OCI-LY1 (cell line): ENCODE measurements around the gene PRPF38B.

Experiments
- EZH2 ChIP-seq: fragments of 200-600 bp; sonication (generic), shearing (Covaris generic); IDR thresholded peaks from 2 replicates; pipeline ENCODE4 v1.8.0; 2017; ENCODE audit warnings: borderline replicate concordance, mixed run types, mild to moderate bottlenecking, antibody characterized with exemption, low read length, moderate library complexity, mixed read lengths
- TF ChIP-seq, protein P1 (sequence below): fragments of 200-600 bp; sonication (generic), shearing (Covaris generic); IDR thresholded peaks from 2 replicates; pipeline ENCODE4 v1.5.1; 2017; ENCODE audit warnings: mild to moderate bottlenecking, antibody characterized with exemption, low read length, moderate library complexity, mixed read lengths

DNA sequence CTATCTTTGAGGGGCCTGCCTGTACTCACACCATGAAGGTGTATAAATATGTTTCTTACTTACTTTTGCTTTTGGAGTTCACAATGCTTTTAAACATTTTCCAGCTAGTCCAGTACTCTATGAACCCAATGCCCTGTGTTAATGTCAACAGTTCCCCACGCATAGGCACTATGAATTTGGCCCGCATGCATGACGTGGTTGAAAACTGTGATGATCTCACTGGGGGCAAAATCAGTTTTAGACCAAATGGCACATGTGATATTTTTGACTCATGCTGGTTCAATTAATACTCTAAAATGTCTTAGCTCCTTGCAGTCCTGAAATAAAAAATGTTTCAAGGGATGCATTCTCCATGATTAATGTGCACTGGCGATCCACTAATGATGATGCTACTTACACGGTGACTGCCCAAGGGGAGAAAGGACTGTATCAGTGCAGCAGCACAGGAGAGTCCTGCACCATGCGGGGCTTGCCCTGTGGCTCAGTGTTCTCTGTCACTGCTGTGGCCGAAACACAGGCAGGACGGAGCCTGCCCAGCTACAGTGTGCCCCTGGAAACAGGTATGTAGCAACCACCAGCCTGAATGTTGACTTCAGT is 36.3 kb downstream of the PRPF38B start:
- no peak for TF ChIP-seq EZH2
- TF ChIP-seq, protein P1, sequence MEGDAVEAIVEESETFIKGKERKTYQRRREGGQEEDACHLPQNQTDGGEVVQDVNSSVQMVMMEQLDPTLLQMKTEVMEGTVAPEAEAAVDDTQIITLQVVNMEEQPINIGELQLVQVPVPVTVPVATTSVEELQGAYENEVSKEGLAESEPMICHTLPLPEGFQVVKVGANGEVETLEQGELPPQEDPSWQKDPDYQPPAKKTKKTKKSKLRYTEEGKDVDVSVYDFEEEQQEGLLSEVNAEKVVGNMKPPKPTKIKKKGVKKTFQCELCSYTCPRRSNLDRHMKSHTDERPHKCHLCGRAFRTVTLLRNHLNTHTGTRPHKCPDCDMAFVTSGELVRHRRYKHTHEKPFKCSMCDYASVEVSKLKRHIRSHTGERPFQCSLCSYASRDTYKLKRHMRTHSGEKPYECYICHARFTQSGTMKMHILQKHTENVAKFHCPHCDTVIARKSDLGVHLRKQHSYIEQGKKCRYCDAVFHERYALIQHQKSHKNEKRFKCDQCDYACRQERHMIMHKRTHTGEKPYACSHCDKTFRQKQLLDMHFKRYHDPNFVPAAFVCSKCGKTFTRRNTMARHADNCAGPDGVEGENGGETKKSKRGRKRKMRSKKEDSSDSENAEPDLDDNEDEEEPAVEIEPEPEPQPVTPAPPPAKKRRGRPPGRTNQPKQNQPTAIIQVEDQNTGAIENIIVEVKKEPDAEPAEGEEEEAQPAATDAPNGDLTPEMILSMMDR = no peak
